CD14-positive monocyte (primary cell): ENCODE measurements around the gene NSUN7. TPM values are rescaled to one million over a fixed set of nuclear protein-coding genes. Genes with fewer than 3 reads are reported as not detected.

ENCODE experiments used
- DNase-seq, 3 donors: peaks; one replicate each; pipeline ENCODE4 v3.0.0-alpha.2; 2011 to 2022
- H2AFZ ChIP-seq: 2 replicates; pipeline ENCODE4 v1.6.0; 2012; ENCODE audit warnings: mild to moderate bottlenecking, low read depth, low read length, inconsistent platforms; ENCODE audit not compliant: insufficient read depth, poor library complexity, severe bottlenecking
- H3K27ac ChIP-seq, 2 donors: 1 replicate in 1 of 2; 2 replicates in 1 of 2; pipeline ENCODE4 v1.5.1; 2012 to 2013; ENCODE audit warnings: low read length in 2 of 2, control low read depth in 1 of 2, inconsistent platforms in 1 of 2, low read depth in 1 of 2, mild to moderate bottlenecking in 1 of 2
- H3K27me3 ChIP-seq, 2 donors: one replicate each; pipeline versions ENCODE4 v1.6.0 to v1.6.1; 2011 to 2013; ENCODE audit warnings: low read length in 2 of 2; ENCODE audit not compliant: control insufficient read depth in 2 of 2, insufficient read depth in 2 of 2
- H3K36me3 ChIP-seq, 2 donors: replicated peaks in 1 of 2; 1 replicate in 1 of 2; 2 replicates in 1 of 2; pipeline versions ENCODE4 v1.5.1 to v1.6.1; 2012 to 2013; ENCODE audit warnings: low read length in 2 of 2, control low read depth in 1 of 2, inconsistent platforms in 1 of 2, mild to moderate bottlenecking in 1 of 2; ENCODE audit not compliant: insufficient read depth in 2 of 2, control insufficient read depth in 1 of 2
- H3K4me1 ChIP-seq, 2 donors: 1 replicate in 1 of 2; 2 replicates in 1 of 2; pipeline versions ENCODE4 v1.5.1 to v1.6.1; 2012 to 2013; ENCODE audit warnings: low read length in 2 of 2, control low read depth in 1 of 2, inconsistent platforms in 1 of 2, mild to moderate bottlenecking in 1 of 2, moderate library complexity in 1 of 2; ENCODE audit not compliant: insufficient read depth in 2 of 2, control insufficient read depth in 1 of 2
- H3K4me2 ChIP-seq: replicated peaks from 2 replicates; pipeline ENCODE3; 2012; ENCODE audit warnings: low read length, moderate library complexity, mild to moderate bottlenecking; ENCODE audit not compliant: poor library complexity, severe bottlenecking; ENCODE audit errors: extremely low read depth
- H3K4me3 ChIP-seq, 3 experiments: fragments of 200-600 bp in 1 of 3; sonication (generic) in 1 of 3; replicated peaks in 1 of 3; 1 replicate in 2 of 3; 2 replicates in 1 of 3; pipeline ENCODE4 v1.5.1; 2011 to 2013; ENCODE audit warnings: low read length in 3 of 3, mild to moderate bottlenecking in 3 of 3, control low read depth in 2 of 3, low read depth in 2 of 3, inconsistent platforms in 1 of 3, moderate library complexity in 1 of 3
- H3K79me2 ChIP-seq: 2 replicates; pipeline ENCODE4 v1.6.0; 2012; ENCODE audit warnings: mild to moderate bottlenecking, control low read depth, inconsistent platforms, low read length, moderate library complexity; ENCODE audit not compliant: insufficient read depth
- H3K9ac ChIP-seq: 2 replicates; pipeline ENCODE4 v1.6.0; 2017; ENCODE audit warnings: low read length, mild to moderate bottlenecking; ENCODE audit not compliant: insufficient read depth, poor library complexity, severe bottlenecking
- H3K9me3 ChIP-seq, 2 donors: replicated peaks in 1 of 2; 1 replicate in 1 of 2; 2 replicates in 1 of 2; pipeline versions ENCODE4 v1.5.1 to v1.6.1; 2012 to 2013; ENCODE audit warnings: low read length in 2 of 2, control low read depth in 1 of 2; ENCODE audit not compliant: control insufficient read depth in 1 of 2, insufficient read depth in 1 of 2
- H4K20me1 ChIP-seq: 2 replicates; pipeline ENCODE4 v1.6.0; 2012; ENCODE audit warnings: mild to moderate bottlenecking, low read length, control low read depth, moderate library complexity; ENCODE audit not compliant: insufficient read depth
- H3K27ac Mint-ChIP-seq, 7 donors: one replicate each; pipeline ENCODE4 v1.8.0; 2020; ENCODE audit warnings: mild to moderate bottlenecking in 7 of 7, mixed read lengths in 7 of 7, moderate library complexity in 6 of 7, inconsistent platforms in 2 of 7
- H3K27me3 Mint-ChIP-seq, 3 donors: one replicate each; pipeline ENCODE4 v1.8.0; 2021 to 2022; ENCODE audit warnings: low read depth in 3 of 3, mild to moderate bottlenecking in 3 of 3, mixed read lengths in 3 of 3, moderate library complexity in 3 of 3, inconsistent platforms in 1 of 3
- H3K36me3 Mint-ChIP-seq, 2 donors: one replicate each; pipeline ENCODE4 v1.8.0; 2020; ENCODE audit warnings: mixed read lengths in 2 of 2, inconsistent platforms in 1 of 2, mild to moderate bottlenecking in 1 of 2
- H3K4me1 Mint-ChIP-seq: one replicate; pipeline ENCODE4 v1.8.0; 2020; ENCODE audit warnings: mild to moderate bottlenecking, mixed read lengths
- H3K4me3 Mint-ChIP-seq, 2 donors: one replicate each; pipeline ENCODE4 v1.8.0; 2020; ENCODE audit warnings: mild to moderate bottlenecking in 2 of 2, mixed read lengths in 2 of 2, moderate library complexity in 1 of 2
- H3K9me3 Mint-ChIP-seq, 7 donors: one replicate each; pipeline ENCODE4 v1.8.0; 2020 to 2022; ENCODE audit warnings: mixed read lengths in 7 of 7, mild to moderate bottlenecking in 6 of 7, moderate library complexity in 6 of 7, inconsistent platforms in 2 of 7
- CTCF ChIP-seq: fragments of 200-600 bp; IDR thresholded peaks from one replicate; pipeline ENCODE4 v1.8.0; 2022; ENCODE audit warnings: antibody characterized with exemption, mild to moderate bottlenecking
- WGBS: methylation state at CpG from one replicate; pipeline ENCODE4 v1.1.5; 2013; ENCODE audit warnings: missing lambda C conversion rate; ENCODE audit not compliant: insufficient coverage; 5-methylcytosine and 5-hydroxymethylcytosine counted together
- intact Hi-C, 2 donors: fragments of 100-400 bp; cut with micrococcal nuclease; formaldehyde crosslinking; loops; one replicate each; pipeline versions ENCODE4 v1.15.0 to v1.15.1; 2023
- polyA plus RNA-seq, 3 donors: library from polyadenylated mRNA; depleted of rRNA in 1 of 3; unstranded in 2 of 3; stranded (reverse) in 1 of 3; fragments of 300-500 nt in 2 of 3; fragments of >200 nt in 1 of 3; fragmentation: Illumina TruSeq in 2 of 3; gene quantifications; 1 replicate in 2 of 3; 2 replicates in 1 of 3; pipeline ENCODE4 v1.2.3, GENCODE V29; 2012 to 2021
- small RNA-seq: library from RNA; depleted of rRNA; stranded (forward); fragments of <200 nt; gene quantifications from one replicate; pipeline ENCODE3, GENCODE V24; 2012; ENCODE audit warnings: low read depth; ENCODE audit not compliant: insufficient read length

The NSUN7 gene
- polyA plus RNA-seq, 3 donors, result 0.21 to 0.62 (median 0.57) TPM

DNA sequence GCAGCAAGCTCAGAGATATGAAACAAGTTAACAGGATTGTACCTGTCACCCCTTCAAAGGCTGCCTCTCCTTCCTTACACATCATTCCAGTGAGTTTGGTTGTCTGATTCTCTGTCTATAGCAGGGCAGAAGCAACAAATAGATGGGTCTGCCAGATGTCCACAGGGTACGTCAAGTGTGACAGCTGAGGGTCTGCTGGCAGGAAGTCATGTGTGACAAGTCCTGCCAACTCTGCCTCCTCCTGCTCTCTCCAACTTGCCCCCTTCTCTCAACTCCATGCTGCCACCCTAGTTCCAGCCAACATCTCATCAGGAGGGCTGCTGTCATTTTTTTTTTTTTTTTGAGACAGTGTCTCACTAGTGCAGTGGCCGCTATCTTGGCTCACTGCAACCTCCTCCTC, 109.2 kb downstream of the NSUN7 start:
- Mint-ChIP-seq H3K9me3 (peaks cover 0 to 2% (median 0%) of the 10 kb centered on the region in 7 donors), H3K4me3 (no peak overlapping the region), H3K27ac (peak overlapping the region in 1 of 7 donors; percentile 23), H3K27me3 (peaks cover 11 to 16% (median 12%) of the 10 kb centered on the region in 3 donors), H3K36me3 (peaks cover 0 to 1% of the 10 kb centered on the region in 2 donors), H3K4me1 (peaks cover 30% of the 10 kb centered on the region)
- H3K4me2 ChIP-seq, result no peak overlapping the region
- H3K36me3 ChIP-seq, result no peaks in the 10 kb centered on the region
- H3K4me3 ChIP-seq, result no peak overlapping the region
- intact Hi-C loops, result loop anchor here in 1 of 2 donors (5.0 kb wide), 1 partner anchor 37 kb away; no protein-coding TSS in a partner anchor
- 81% methylated on average over 2 of the region's 2 CpGs for WGBS
- no peaks in the 10 kb centered on the region for H3K9me3 ChIP-seq
- no peaks in the 10 kb centered on the region for H4K20me1 ChIP-seq
- H3K79me2 ChIP-seq, result no peaks in the 10 kb centered on the region
- H3K9ac ChIP-seq, result no peak overlapping the region
- H3K4me1 ChIP-seq, result peaks cover 26 to 29% of the 10 kb centered on the region in 2 donors
- no peak for DNase-seq
- H3K27me3 ChIP-seq, result no peaks in the 10 kb centered on the region
- no peak for TF ChIP-seq CTCF
- no peak overlapping the region for H2AFZ ChIP-seq
- no peak overlapping the region for H3K27ac ChIP-seq

Small RNA genes lying within 50 kb of the gene (small RNA-seq; reads per million reads assigned to genes)
- not detected for gene RF00019

Other genes starting within 250 kb of the NSUN7 start
- gene RBM47, start 120.1 kb upstream of the NSUN7 start, polyA plus RNA-seq, result 100 to 1,000 TPM in 1 of 3 donors, 10 to 100 TPM in 2; 79.5 to 101 (median 92.8) TPM